Left ventricle myocardium inferior (tissue), 1 donor: ENCODE measurements around the gene TTC36. TPM values are rescaled to one million over a fixed set of nuclear protein-coding genes. Genes with fewer than 3 reads are reported as not detected.

Source experiments
- DNase-seq: peaks from one replicate; pipeline ENCODE4 v3.0.0-alpha.2; 2020
- H3K27ac ChIP-seq: fragments of 200-600 bp; replicated peaks from 2 replicates; pipeline ENCODE4 v1.8.0; 2021
- H3K27me3 ChIP-seq: fragments of 200-600 bp; 2 replicates; pipeline ENCODE4 v1.8.0; 2021; ENCODE audit warnings: low read depth
- H3K36me3 ChIP-seq: fragments of 200-600 bp; 2 replicates; pipeline ENCODE4 v1.8.0; 2021
- H3K4me1 ChIP-seq: fragments of 200-600 bp; 2 replicates; pipeline ENCODE4 v1.8.0; 2021
- H3K4me3 ChIP-seq: fragments of 200-600 bp; 2 replicates; pipeline ENCODE4 v1.8.0; 2021; ENCODE audit warnings: mild to moderate bottlenecking, moderate library complexity
- H3K9me3 ChIP-seq: fragments of 200-600 bp; replicated peaks from 2 replicates; pipeline ENCODE4 v1.8.0; 2021
- intact Hi-C: fragments of 100-400 bp; cut with micrococcal nuclease; formaldehyde crosslinking; loops from one replicate; pipeline ENCODE4 v1.11.0; 2022
- total RNA-seq: library from RNA; stranded (reverse); fragmentation: NEBNext Ultra II Directional; extraction: Animal tissue kit (Norgen Biotek cat#: 25700); gene quantifications from one replicate; pipeline ENCODE4 v1.2.1, GENCODE V29; 2021
- TF ChIP-seq, protein P1 (sequence below): fragments of 200-600 bp; IDR thresholded peaks from 2 replicates; pipeline ENCODE4 v1.8.0; 2021; ENCODE audit warnings: antibody characterized with exemption, mild to moderate bottlenecking, borderline replicate concordance
- donor health status: DM: no; HTN: yes; CAD: no; lungs with severe emphysema.

Gene TTC36
- total RNA-seq, 1 donor from 2014 or later: 1.1 TPM

GRCh38 chr11:118497831-118498230 lies 29.4 kb upstream of the TTC36 start:
- H3K4me1 ChIP-seq: peaks cover 13% of the 10 kb centered on the region
- no peaks in the 10 kb centered on the region for H3K27me3 ChIP-seq
- intact Hi-C loops: no loop called here
- H3K9me3 ChIP-seq: no peaks in the 10 kb centered on the region
- H3K36me3 ChIP-seq: peaks cover 99% of the 10 kb centered on the region
- no peak overlapping the region for H3K27ac ChIP-seq
- H3K4me3 ChIP-seq: no peak overlapping the region
- no peak for DNase-seq
- TF ChIP-seq, protein P1, sequence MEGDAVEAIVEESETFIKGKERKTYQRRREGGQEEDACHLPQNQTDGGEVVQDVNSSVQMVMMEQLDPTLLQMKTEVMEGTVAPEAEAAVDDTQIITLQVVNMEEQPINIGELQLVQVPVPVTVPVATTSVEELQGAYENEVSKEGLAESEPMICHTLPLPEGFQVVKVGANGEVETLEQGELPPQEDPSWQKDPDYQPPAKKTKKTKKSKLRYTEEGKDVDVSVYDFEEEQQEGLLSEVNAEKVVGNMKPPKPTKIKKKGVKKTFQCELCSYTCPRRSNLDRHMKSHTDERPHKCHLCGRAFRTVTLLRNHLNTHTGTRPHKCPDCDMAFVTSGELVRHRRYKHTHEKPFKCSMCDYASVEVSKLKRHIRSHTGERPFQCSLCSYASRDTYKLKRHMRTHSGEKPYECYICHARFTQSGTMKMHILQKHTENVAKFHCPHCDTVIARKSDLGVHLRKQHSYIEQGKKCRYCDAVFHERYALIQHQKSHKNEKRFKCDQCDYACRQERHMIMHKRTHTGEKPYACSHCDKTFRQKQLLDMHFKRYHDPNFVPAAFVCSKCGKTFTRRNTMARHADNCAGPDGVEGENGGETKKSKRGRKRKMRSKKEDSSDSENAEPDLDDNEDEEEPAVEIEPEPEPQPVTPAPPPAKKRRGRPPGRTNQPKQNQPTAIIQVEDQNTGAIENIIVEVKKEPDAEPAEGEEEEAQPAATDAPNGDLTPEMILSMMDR: no peak

GRCh38 chr11:118503216-118503615 lies 24.1 kb upstream of the TTC36 start:
- Histone ChIP-seq H3K9me3 (no peaks in the 10 kb centered on the region), H3K4me3 (no peak overlapping the region), H3K4me1 (peaks cover 16% of the 10 kb centered on the region), H3K36me3 (peaks cover 98% of the 10 kb centered on the region), H3K27me3 (no peaks in the 10 kb centered on the region), H3K27ac (no peak overlapping the region)
- TF ChIP-seq, protein P1: no peak
- DNase-seq: no peak
- intact Hi-C loops: no loop called here

GRCh38 chr11:118511601-118512000 lies 15.7 kb upstream of the TTC36 start:
- Histone ChIP-seq H3K4me1 (no peaks in the 10 kb centered on the region), H3K9me3 (no peaks in the 10 kb centered on the region), H3K36me3 (peaks cover 100% of the 10 kb centered on the region), H3K27me3 (no peaks in the 10 kb centered on the region), H3K27ac (no peak overlapping the region), H3K4me3 (no peak overlapping the region)
- TF ChIP-seq, protein P1: no peak
- intact Hi-C loops: no loop called here
- no peak for DNase-seq

- H3K9me3 ChIP-seq: no peaks in the 10 kb centered on the region
- no peak overlapping the region for H3K4me3 ChIP-seq
- H3K4me1 ChIP-seq: no peaks in the 10 kb centered on the region
- intact Hi-C loops: no loop called here
- no peaks in the 10 kb centered on the region for H3K27me3 ChIP-seq
- H3K36me3 ChIP-seq: peaks cover 94% of the 10 kb centered on the region
- TF ChIP-seq, protein P1: no peak
- no peak for DNase-seq
- no peak overlapping the region for H3K27ac ChIP-seq
These were observed 13.2 kb upstream of the TTC36 start for GRCh38 chr11:118514103-118514502.

DNA sequence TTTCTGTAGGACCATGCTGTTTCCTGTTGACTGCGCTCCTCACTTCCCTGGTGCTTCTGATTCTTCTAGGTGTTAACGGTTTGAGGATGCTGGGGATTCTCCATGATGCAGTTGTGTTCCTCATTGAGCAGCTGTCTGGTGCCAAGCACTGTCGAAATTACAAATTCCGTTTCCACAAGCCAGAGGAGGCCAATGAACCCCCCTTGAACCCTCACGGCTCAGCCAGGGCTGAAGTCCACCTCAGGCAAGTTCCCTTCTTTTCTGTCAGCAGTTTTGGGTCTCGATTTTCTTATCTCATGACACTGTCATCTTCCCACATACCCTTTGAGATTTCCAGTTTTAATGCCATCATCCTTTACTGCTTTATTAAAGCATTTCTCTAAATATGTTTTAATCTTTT lies 7.7 kb upstream of the TTC36 start:
- no peak for DNase-seq
- no peaks in the 10 kb centered on the region for H3K27me3 ChIP-seq
- TF ChIP-seq, protein P1: no peak
- peaks cover 93% of the 10 kb centered on the region for H3K36me3 ChIP-seq
- H3K4me3 ChIP-seq: no peak overlapping the region
- H3K4me1 ChIP-seq: peaks cover 7% of the 10 kb centered on the region
- no peak overlapping the region for H3K27ac ChIP-seq
- intact Hi-C loops: no loop called here
- H3K9me3 ChIP-seq: no peaks in the 10 kb centered on the region

- TF ChIP-seq, protein P1: no peak
- H3K27me3 ChIP-seq: no peaks in the 10 kb centered on the region
- H3K27ac ChIP-seq: no peak overlapping the region
- no peaks in the 10 kb centered on the region for H3K9me3 ChIP-seq
- H3K4me1 ChIP-seq: peaks cover 7% of the 10 kb centered on the region
- peaks cover 78% of the 10 kb centered on the region for H3K36me3 ChIP-seq
- H3K4me3 ChIP-seq: no peak overlapping the region
- intact Hi-C loops: no loop called here
- DNase-seq: no peak
These were observed 5.4 kb upstream of the TTC36 start for GRCh38 chr11:118521892-118522311.
